Skin epidermis (tissue), 12 donors: ENCODE data around the gene IL1RAPL1.

ENCODE experiments used
- H3K27ac ChIP-seq, 21 experiments: fragments of 200-600 bp; sonication (generic) in 11 of 21; one replicate each; pipeline ENCODE4 v1.5.0; 2020; ENCODE audit warnings: mild to moderate bottlenecking in 3 of 21, inconsistent platforms in 2 of 21, moderate library complexity in 2 of 21
- H3K4me3 ChIP-seq, 7 experiments: fragments of 200-600 bp; sonication (generic) in 2 of 7; one replicate each; pipeline ENCODE4 v1.5.0; 2020; ENCODE audit warnings: inconsistent platforms in 2 of 7, mild to moderate bottlenecking in 2 of 7, moderate library complexity in 1 of 7

The IL1RAPL1 gene

DNA sequence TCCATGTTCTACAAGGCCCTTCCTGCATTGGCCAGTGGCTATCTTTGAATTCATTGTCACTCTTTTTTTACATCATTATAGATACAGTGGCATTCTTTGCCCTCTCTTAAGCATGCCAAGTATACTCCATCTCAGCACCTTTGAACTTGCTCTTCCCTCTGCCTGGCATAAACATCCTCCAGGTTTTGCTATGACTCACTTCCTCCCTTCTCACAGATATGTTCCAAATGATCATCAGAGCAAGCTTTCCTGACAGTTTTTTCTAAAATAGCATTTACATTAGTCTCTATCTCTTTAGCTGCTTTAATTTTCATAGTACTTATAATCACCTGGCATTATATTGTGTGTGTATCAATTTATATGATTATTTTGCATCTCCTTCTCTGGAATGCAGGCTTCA lies 1074.9 kb downstream of the IL1RAPL1 start:
- H3K27ac ChIP-seq = peak overlapping the region in 1 of 21 experiments; percentile 17
- no peak overlapping the region for H3K4me3 ChIP-seq

DNA sequence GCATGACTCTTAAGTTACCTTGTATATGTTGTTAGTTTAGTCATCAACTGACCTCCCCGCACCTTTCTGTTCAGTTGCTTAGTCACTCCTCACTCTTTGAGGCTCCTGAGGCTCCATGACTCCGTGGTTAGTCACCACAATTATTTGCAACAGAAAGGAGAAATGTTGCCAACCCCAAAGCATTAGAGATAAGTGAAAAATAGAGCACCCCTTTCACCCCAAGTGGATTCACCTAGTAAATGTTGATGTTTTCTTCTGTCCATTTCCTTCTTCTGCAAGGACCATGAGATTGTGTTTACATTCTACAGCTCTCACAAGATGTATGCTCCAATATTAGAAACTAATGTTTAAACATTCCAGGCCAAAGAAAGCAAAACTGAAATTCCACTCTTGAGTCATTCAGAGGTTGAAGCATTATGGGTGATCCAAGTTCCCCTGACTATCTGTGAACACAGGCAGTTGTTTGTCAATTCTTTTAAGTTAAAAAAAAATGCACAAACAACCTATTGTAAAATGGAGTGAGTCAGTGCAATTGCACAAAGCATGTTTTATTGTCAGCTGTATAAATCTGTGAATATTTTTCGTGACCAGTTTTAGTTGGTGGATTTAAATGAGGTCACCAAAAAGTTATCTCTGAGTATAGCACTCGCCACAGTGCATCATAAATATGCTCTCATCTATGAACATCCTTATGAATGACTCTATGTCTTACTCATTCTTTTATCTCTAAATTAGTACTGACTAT lies 1075.7 kb downstream of the IL1RAPL1 start:
- no peak overlapping the region for H3K27ac ChIP-seq
- no peak overlapping the region for H3K4me3 ChIP-seq

DNA sequence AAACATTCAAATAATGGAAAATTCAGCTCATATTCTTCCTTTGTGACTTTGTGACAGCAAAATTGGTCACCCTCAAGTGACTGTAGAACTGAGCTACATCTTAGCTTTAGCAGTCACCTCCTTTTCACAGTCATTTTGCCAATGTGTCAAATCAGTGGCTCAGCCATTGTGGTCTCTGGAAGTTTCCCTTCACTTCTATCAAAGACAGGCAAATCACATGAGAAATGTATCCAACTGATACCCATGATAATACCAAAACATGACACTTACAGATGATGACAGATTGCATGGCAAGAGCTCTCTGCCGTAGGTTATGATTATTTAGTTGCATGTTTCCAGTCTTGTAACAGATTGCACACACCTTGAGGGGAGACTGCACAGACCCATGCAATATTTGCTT lies 1078.3 kb downstream of the IL1RAPL1 start:
- no peak overlapping the region for H3K4me3 ChIP-seq
- no peak overlapping the region for H3K27ac ChIP-seq

DNA sequence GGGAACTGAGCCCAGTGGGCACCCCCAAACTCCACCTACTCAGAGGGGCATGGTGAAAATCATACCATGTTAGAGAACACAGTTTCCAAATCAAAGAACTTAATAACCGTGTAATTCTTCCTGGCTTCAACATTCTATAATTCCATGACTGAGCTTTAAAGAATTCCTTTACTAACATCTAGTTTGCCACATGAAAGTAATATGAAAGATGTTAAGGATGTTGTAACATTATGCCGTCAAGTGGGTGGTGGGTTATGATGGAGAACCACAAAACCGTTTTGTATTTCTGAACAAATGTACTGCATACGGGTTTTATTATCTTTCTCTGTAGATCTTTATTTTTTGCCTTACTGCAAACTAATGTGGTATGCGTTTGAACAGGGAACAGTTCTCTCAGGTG lies 1079.1 kb downstream of the IL1RAPL1 start:
- Histone ChIP-seq H3K27ac (no peak overlapping the region), H3K4me3 (no peak overlapping the region)

DNA sequence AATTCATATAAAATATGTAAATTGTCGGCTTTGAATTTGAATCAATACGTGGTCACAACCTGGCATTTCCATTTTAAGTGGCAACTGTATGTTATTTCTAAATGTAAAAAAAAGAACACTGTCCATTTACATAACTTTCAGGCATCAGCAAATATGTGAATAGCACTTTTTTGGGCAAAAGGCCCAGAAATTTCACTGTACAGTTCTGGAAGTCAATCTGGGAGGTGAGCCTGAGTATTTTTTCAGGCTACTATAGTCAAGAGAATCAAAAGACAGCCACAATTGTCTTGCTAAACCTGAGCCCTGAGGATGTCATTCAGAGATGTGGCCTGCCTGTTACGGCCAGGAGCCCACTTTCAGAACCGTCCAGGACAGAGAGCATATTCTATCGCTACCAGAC lies 1084.2 kb downstream of the IL1RAPL1 start:
- Histone ChIP-seq H3K27ac (no peak overlapping the region), H3K4me3 (no peak overlapping the region)

DNA sequence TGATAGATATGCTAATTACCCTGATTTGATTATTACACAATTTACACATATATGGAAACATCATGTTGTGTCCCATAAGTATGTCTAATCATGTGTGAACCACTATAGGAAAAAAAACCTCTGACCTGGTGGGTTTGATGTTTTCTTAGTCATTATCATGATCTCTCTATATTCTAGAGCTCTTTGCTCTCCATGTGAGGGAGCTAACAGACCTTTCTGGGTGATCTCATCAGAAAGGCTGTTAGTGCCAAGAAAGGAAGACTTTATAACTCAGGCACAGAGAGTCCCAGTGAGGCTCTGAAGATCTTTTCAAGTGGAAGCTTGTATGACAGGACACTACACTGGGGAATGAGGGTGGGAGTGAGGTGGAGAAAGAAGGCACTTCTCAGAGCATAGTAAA lies 1100.4 kb downstream of the IL1RAPL1 start:
- no peak overlapping the region for H3K27ac ChIP-seq
- H3K4me3 ChIP-seq = no peak overlapping the region

DNA sequence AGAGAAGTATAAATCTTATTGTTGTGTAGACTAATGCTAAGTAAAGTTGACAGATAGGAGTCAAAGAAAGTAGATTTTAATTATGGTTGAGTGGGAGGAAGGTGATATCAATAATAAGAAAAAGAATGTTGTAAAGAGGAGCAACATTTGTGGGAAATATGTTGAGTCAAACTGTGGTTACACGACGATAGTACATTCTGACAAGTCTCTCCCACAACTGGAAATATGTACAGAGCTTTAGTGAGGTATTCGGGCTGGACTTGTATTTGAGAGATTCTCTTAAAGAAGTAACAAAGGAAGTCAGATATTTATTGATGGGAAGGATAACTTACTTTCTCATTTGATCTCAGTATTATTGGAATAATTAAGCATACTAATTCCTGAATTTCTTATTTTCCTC lies 1102.8 kb downstream of the IL1RAPL1 start:
- Histone ChIP-seq H3K27ac (no peak overlapping the region), H3K4me3 (no peak overlapping the region)

DNA sequence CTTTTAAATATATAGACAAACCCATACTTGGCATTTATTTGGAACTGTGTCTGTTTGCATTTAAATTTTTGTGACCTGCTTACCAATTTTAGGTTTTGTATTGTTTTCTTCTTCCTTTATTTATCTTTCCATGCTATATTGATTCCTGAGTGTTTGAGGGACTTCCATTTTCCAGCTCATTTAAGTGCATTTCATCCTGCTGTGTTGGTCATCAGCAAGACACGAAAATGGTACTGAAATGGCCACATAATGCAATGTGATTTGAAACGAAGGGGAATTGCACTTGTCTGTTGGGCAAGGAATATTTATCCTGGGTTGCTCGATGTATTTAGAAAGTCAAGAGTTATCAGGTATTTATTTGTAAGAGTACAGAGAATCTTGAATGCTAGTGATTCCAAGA lies 1103.8 kb downstream of the IL1RAPL1 start:
- no peak overlapping the region for H3K4me3 ChIP-seq

DNA sequence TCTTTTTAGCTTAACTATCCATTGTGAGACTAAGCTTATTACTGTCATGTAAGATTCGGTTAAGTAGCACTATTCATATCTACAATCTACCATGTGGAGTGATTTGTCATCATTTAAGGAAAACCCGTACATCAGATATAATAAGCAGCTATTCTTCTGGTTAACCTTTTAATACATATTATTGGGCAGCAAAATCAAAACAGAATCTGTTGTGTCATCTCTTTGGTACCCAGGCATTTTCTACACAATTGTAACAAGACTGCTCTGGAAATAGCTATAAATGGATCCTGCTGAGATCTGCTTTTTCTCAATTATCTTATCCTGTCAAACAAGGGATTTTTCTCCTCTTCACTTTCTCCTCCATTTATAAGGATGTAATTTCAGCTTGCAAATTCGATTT lies 1106.7 kb downstream of the IL1RAPL1 start:
- Histone ChIP-seq H3K4me3 (no peak overlapping the region), H3K27ac (no peak overlapping the region)

More for the DNA sequence above, 1103.8 kb downstream of the IL1RAPL1 start:
- H3K27ac ChIP-seq = no peak overlapping the region

DNA sequence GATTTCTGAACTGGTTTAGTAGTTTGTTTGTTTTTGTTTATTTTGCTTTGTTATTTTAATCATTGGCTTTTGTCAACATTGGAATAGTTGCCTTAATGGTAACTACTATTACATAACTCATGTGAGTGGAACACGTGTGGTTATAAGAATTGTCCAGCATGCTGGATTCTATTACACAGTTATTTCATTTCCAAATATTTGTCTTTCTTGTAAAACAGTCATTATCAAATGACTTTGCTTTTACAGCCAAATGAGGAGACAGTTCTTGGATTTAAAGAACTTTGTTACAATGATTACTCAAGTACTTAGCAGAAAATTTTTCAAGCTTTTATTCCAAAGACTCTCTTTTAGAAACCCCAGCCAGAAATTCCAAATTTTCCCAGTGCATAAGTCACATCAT lies 1112.0 kb downstream of the IL1RAPL1 start:
- Histone ChIP-seq H3K27ac (no peak overlapping the region), H3K4me3 (no peak overlapping the region)

DNA sequence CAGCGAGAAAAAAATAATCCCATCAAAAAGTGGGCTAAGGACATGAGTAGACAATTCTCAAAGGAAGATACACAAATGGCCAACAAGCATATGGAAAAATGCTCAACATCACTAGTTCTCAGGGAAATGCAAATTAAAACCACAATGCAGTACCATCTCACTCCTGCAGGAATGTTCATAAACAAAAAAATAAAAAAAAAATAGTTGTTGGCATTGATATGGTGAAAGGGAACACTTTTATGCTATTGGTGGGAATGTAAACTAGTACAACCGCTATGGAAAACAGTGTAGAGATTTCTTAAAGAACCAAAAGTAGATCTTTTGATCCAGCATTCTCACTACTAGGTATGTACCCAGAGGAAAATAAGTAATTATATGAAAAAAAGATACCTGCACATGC lies 1119.8 kb downstream of the IL1RAPL1 start:
- no peak overlapping the region for H3K27ac ChIP-seq
- H3K4me3 ChIP-seq = no peak overlapping the region

DNA sequence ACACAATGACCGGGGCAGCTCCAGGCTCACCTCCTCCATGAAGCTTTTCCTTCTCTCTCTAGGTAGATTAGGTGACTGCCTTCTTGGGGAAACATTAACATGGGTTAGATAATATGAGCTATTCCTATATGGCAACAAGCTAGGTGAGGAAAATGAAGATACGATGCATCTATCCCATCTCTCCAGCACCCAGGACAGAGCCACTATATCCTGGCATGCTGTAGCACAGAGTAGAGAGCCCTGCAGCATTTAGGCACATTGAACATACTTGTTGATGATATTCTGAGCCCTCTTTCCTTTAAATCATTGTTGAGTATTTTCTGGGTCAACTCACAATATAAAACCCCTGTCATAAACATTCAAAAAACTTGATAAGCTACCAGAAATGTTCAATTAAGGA lies 1133.9 kb downstream of the IL1RAPL1 start:
- no peak overlapping the region for H3K4me3 ChIP-seq
- H3K27ac ChIP-seq = no peak overlapping the region

DNA sequence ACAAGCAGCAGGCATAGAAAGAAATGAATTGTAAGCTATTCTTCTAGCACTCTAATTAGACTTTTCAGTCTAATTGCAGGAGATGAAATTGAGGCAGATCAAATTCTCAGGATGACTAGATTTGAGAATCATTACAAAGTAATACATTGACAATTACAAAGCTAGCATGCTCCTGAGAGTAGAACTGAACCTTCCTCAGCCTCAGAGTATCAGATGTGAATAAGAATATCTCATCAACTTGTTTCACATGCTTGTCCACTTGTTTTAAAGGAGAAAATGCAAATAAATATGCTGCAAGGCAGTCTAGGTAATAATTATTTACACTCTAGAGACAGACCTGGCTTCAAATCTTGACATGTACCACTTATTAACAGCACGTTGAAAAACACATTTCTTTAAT lies 1137.1 kb downstream of the IL1RAPL1 start:
- Histone ChIP-seq H3K27ac (no peak overlapping the region), H3K4me3 (no peak overlapping the region)

DNA sequence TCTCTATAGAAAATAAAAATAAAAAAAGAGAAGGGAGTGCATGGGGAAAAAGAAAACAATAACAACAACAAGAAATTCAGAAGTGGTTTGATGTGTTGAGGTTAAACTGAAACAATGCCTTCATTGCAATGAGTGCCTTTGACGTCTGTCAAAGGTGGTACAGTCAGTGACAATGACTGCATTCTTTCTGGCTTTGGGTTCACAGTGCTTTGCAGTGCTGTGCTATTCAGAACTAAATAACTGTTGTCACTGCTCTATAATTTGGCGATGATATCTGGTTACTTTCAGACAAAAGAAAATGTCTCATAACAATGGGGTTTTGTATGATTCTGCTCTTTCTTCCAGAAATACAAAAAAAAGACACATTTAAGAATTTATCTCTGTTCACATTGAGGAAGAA lies 1139.6 kb downstream of the IL1RAPL1 start:
- Histone ChIP-seq H3K4me3 (no peak overlapping the region), H3K27ac (no peak overlapping the region)

DNA sequence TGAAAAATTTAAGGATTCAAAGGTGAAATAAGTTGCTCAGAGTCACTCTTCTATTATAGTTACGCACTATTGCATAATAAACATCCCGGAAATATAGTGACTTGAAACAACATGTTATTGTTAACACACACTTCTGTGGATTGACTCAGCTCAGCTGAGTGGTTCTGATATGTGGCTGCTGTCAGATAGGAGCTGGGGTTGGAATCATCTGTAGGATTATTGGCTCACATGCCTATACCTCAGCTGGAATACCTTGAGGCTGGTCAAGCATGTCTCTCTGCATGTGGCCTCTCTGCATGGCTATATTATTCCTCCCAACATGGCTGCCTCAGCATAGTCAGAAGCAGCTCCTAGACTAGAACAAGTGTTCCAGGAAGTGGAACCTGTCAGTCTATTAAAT lies 1141.4 kb downstream of the IL1RAPL1 start:
- H3K4me3 ChIP-seq = no peak overlapping the region
- no peak overlapping the region for H3K27ac ChIP-seq

DNA sequence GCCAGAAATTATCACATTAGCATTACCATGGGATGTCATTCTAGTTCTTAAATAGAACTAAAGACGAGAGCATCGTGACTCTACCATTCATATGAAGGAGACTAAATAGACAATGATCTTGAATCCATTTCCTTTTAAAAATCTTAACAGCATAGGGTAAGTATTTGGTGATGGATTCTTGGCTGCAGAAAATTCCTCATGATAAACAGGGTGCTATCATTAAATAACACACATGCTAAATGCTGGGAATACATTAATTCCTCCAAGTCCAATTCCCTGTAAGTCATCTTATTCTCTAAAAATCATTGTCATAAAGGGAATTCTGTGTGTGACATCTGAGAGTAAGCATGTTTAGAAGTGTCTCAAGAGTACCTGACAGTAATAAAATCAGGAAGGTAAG lies 1157.7 kb downstream of the IL1RAPL1 start:
- Histone ChIP-seq H3K4me3 (no peak overlapping the region), H3K27ac (no peak overlapping the region)

DNA sequence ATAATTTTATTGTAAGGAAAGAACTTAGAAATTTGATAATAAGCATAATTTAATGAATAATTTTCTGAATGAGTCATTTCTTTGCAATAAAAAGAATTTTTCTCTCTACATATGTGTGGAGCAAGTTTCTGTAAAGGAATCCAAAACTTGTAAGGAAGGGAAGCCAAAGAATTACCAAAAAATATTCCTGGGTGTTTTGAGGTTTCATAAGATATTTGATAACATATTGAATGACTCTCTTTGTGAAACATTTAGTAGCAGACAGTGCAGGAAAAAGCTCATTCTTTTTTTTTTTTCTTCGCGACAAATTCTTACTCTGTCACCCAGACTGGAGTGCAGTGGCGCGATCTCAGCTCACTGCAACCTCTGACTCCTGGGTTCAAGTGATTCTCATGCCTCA lies 1159.1 kb downstream of the IL1RAPL1 start:
- Histone ChIP-seq H3K27ac (no peak overlapping the region), H3K4me3 (no peak overlapping the region)

DNA sequence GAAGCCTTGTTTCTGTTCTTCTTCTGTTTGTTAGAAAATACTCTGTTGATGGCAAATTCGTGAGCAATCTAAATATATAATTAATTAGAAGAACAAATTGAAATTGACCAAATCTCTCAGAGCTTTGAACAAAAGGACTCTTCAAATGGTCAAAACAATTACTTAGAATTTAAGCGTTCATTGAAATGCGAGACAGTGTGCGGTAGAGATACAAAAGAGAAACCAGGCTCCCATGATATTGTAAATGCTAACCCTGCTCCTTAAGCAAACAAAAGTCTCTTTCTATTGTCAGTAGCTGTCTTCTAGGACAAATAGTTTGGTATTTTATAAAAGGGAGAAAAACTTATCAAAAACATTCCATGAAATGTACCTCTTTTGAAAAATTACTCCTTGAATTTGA lies 1174.8 kb downstream of the IL1RAPL1 start:
- Histone ChIP-seq H3K27ac (no peak overlapping the region), H3K4me3 (no peak overlapping the region)

DNA sequence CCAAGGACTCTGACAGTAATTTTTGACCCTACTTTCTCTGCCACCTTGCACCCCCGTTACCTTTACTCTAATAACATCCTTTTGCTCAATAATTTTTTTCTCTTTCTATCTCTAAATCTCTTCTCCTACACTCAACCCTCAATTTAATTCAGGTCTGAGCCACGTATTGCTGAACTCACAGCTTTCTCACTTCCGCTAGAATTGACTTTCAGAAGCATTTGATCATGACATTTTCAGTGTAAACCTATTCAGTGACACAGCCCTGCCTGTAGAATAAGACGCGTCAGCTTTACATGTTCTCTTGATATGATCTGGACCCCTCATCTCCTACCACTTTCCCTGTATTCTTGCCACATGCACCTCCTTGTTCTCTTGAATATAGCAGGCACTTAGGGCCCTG lies 1188.6 kb downstream of the IL1RAPL1 start:
- H3K4me3 ChIP-seq = no peak overlapping the region
- no peak overlapping the region for H3K27ac ChIP-seq

DNA sequence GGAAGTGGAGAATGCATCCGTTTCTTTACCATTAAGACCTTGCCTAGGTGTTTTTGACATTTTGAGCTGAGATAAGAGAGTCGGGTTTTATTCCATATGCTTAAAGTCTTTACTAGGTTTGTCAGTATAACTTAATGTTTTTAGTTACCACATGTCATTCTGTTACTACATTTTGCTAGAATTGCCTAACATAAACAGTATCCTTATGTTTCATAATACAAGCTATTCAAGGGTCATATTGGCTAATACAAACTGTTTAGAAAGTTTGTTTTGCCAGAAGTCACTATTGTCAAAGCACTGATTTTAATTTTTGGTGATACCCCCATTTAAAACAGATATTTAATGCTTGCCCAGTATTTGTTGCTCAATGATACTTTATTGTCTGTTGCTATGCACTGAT lies 1200.4 kb downstream of the IL1RAPL1 start:
- H3K27ac ChIP-seq = no peak overlapping the region
- H3K4me3 ChIP-seq = no peak overlapping the region

DNA sequence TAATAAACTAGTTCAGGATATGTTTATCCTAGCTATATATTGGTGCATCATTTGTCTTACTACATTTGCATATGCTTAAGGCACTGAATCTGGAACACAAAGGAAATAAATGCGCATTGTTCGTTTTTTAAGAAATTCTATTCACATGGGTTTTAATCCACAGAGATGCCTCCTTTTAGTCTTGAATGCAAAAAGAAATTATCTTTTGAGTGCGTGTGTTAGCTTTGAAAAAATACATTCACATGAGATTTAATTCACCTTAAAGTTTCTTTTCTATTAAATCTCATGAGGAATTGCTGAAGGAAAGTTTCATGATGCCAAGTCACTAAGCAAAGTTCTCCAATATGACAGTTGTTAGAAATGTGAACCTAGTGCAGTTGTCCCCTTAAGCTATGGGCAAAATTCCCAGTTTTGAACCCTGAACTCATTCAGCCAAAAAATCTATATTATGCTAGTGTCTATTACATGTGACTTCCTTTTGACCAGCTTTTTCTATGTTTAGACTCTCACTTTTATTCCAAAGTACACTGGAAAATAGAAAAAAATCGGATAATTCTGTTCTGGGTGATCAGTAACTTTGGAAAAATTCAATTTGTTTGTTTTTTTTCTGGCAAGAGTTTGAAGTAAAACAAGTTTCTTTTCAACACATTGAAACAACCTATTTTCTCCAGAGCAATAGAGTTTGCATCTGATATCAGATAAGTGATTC lies 1201.9 kb downstream of the IL1RAPL1 start:
- no peak overlapping the region for H3K27ac ChIP-seq
- H3K4me3 ChIP-seq = no peak overlapping the region

DNA sequence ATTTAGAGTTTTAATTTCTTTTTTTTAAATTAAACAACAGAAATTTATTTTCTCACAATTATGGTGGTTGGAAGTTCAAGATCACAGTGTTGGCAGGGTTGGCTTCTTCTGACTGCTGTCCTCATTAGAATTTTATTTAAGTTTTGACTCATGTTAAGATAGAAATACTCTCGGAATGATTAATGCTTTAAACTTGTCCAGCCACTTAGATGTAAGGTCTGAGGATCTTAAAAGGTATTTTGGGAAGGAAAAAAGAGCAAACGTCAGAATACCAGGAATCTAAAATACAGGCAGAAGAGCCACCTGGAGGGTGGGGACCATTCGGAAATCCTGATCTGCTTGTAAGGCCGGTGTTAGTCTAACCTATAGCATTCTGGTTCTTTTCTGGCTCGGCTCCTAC lies 1205.1 kb downstream of the IL1RAPL1 start:
- Histone ChIP-seq H3K27ac (no peak overlapping the region), H3K4me3 (no peak overlapping the region)
